ENCODE data around the gene ENGASE.
"Not testable (repeated sequence)": the region's sequence is repeated elsewhere in the genome, so short reads cannot be mapped to it uniquely, and the experiment has no call there.

ENGASE gene

DNA sequence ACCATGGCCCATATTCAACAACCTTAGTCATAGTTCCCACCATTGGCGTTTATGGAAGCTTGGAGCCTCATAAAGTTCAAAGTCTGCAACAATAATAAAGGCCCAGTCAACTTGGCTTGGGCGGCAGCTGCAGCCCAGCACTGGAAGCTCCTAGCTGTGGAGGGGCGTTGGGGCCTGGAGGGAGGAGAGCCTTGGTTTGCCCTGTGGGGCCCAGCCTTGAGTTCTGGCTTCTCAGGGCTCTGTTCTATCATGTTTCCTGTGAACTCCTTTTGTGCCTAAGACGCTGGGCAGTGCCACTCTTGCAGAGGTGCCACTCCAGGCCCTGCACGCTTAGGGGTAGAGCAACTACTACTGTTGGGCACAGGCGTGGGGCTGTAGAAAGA, 927 bp upstream of the ENGASE start:
- H3K4me3 ChIP-seq (ENCODE audit: low read depth, low read length), result no peak overlapping the region
- TF ChIP-seq, protein P1, sequence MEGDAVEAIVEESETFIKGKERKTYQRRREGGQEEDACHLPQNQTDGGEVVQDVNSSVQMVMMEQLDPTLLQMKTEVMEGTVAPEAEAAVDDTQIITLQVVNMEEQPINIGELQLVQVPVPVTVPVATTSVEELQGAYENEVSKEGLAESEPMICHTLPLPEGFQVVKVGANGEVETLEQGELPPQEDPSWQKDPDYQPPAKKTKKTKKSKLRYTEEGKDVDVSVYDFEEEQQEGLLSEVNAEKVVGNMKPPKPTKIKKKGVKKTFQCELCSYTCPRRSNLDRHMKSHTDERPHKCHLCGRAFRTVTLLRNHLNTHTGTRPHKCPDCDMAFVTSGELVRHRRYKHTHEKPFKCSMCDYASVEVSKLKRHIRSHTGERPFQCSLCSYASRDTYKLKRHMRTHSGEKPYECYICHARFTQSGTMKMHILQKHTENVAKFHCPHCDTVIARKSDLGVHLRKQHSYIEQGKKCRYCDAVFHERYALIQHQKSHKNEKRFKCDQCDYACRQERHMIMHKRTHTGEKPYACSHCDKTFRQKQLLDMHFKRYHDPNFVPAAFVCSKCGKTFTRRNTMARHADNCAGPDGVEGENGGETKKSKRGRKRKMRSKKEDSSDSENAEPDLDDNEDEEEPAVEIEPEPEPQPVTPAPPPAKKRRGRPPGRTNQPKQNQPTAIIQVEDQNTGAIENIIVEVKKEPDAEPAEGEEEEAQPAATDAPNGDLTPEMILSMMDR (IDR thresholded peaks at IDR 0.05; ENCODE audit: control insufficient read depth, extremely low read depth, insufficient read depth), result no peak
- no peak for DNase-seq (ENCODE audit: low read depth)

DNA sequence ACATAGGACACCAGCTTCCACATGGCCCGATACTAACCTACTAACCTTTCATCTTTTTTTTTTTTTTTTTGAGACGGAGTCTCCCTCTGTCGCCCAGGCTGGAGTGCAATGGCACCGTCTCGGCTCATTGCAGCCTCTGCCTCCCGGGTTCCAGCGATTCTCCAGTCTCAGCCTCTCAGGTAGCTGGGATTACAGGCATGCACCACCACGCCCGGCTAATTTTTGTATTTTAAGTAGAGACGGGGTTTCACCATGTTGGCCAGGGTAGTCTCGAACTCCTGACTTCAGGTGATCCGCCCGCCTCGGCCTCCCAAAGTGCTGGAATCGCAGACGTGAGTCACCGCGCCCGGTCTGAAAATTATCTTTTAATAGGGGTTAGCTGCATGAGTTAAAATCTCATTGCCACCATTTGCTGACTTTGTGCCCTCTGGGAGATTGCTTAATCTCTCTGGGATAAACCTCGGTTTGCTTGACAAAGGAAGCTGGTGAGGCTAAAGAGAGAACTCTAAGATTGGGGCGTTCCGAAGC, 439 bp upstream of the ENGASE start:
- not testable (repeated sequence) for H3K4me3 ChIP-seq (ENCODE audit: low read depth, low read length); DNase-seq (ENCODE audit: low read depth)

DNA sequence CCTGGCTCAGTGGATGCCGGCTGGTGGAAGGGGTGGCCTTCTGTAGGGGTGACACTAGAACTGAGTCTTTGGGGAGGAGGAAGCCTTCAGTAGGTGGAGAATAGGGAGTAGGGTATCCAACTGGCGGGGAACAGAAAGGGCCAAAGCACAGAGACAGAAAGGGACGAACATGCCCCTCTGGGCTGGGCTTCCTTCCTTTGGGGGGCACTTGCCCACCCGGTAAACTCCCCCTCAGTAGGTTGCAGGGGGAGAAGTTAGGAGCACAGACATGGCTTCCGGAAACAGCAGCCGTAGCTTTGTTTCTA, 774 bp downstream of the ENGASE start:
- no peak for DNase-seq (ENCODE audit: low read depth)
- TF ChIP-seq, protein P1 (IDR thresholded peaks at IDR 0.05; ENCODE audit: control insufficient read depth, extremely low read depth, insufficient read depth), result no peak
- peak overlapping the region; percentile 82 for H3K4me3 ChIP-seq (ENCODE audit: low read depth, low read length)

DNA sequence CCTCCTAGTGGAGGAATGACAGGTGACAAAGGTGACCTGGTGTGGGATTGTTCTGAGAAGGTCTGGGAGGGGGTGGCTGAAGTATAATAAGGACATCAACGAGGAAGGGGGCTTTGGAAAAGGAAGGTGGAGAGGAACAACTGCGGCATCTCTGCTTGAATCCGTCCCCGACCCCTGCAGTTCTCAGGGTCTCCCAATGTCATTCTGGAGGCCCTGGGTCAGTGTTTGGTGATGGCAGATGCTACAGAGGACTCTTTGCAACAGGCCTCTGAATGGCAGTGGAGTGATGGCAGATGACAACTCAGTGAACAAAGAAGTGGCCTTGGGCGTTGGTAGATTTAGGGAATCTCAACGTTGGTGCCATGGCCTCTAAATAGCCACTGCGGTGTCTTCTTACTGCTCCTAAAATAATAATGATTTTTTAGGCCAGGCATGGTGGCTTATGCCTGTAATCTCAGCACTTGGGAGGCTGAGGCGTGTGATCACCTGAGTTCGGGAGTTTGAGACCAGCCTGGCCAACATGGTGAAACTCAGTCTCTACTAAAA, 1.3 kb downstream of the ENGASE start:
- DNase-seq (ENCODE audit: low read depth), result no peak
- peak overlapping the region; percentile 82 for H3K4me3 ChIP-seq (ENCODE audit: low read depth, low read length)
- TF ChIP-seq, protein P1 (IDR thresholded peaks at IDR 0.05; ENCODE audit: control insufficient read depth, extremely low read depth, insufficient read depth), result no peak

DNA sequence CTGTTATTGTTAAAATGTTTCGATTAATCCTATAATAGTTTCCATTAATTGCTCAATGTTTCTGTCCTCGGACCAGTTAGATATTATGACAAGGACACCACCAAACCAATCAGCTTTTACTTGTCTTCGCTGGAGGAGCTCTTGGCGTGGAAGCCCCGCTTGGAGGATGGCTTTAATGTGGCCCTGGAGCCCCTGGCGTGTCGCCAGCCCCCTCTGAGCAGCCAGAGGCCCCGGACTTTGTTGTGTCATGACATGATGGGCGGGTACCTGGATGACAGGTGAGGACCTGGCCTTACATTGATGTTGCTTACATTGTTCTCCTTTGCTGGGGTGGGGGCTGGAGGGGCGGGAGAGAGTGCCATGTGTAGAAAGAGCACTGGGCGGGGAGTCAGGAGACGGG, 3.0 kb downstream of the ENGASE start:
- H3K4me3 ChIP-seq (ENCODE audit: low read depth, low read length), result no peak overlapping the region
- DNase-seq (ENCODE audit: low read depth), result no peak
- TF ChIP-seq, protein P1 (IDR thresholded peaks at IDR 0.05; ENCODE audit: control insufficient read depth, extremely low read depth, insufficient read depth), result no peak

- H3K4me3 ChIP-seq (ENCODE audit: low read depth, low read length), result no peak overlapping the region
- TF ChIP-seq, protein P1 (IDR thresholded peaks at IDR 0.05; ENCODE audit: control insufficient read depth, extremely low read depth, insufficient read depth), result no peak
- no peak for DNase-seq (ENCODE audit: low read depth)
Measured at GRCh38 chr17:79078476-79079190, 4.0 kb downstream of the ENGASE start.

- DNase-seq (ENCODE audit: low read depth), result no peak
- H3K4me3 ChIP-seq (ENCODE audit: low read depth, low read length), result no peak overlapping the region
- TF ChIP-seq, protein P1 (IDR thresholded peaks at IDR 0.05; ENCODE audit: control insufficient read depth, extremely low read depth, insufficient read depth), result no peak
Measured at GRCh38 chr17:79079421-79080200, 5.0 kb downstream of the ENGASE start.

Data from LNCaP clone FGC (cell line).